Muscle layer of colon (tissue), 2 donors: Measurements from ENCODE around the gene MAPK10.

Experiments
- H3K27ac ChIP-seq: one replicate; pipeline ENCODE4 v1.7.0; 2013; ENCODE audit warnings: low read depth, mild to moderate bottlenecking, low read length, moderate library complexity
- H3K27me3 ChIP-seq, 2 donors: one replicate each; pipeline ENCODE4 v1.7.0; 2013; ENCODE audit warnings: low read length in 2 of 2, mild to moderate bottlenecking in 2 of 2; ENCODE audit not compliant: insufficient read depth in 2 of 2, control insufficient read depth in 1 of 2
- H3K36me3 ChIP-seq: one replicate; pipeline ENCODE4 v1.7.0; 2013; ENCODE audit warnings: mild to moderate bottlenecking, low read length; ENCODE audit not compliant: insufficient read depth
- H3K4me1 ChIP-seq: one replicate; pipeline ENCODE4 v1.7.0; 2013; ENCODE audit warnings: mild to moderate bottlenecking, low read length; ENCODE audit not compliant: insufficient read depth
- H3K4me3 ChIP-seq, 2 donors: one replicate each; pipeline ENCODE4 v1.7.0; 2013; ENCODE audit warnings: low read length in 2 of 2, low read depth in 1 of 2, mild to moderate bottlenecking in 1 of 2, moderate library complexity in 1 of 2
- H3K9ac ChIP-seq: one replicate; pipeline ENCODE4 v1.7.0; 2013; ENCODE audit warnings: low read length
- H3K9me3 ChIP-seq: one replicate; pipeline ENCODE4 v1.7.0; 2013; ENCODE audit warnings: mild to moderate bottlenecking, low read length
- donor health status: abdominal sarcoma.
- donor health status: Adenocarcinoma of cecum.

The MAPK10 gene

DNA sequence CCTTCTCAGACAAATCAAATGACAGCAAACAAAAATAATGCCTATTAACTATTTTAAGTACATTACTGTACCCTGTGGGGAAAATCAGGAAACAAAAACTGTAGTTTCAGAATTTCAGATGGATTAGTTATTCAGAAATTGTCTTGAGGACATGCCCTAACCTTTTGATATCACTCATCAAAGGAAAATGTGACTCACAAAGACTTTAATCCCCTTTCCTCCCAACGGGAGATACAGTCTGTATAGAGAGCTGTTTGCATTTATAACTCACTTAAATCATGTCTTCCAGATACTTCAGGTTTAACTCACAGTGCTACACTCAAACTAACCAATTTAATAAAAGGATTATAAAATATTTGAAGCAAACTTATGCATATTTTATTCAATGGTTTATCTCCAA, 304.0 kb downstream of the MAPK10 start:
- Histone ChIP-seq H3K36me3 (no peaks in the 10 kb centered on the region), H3K27me3 (no peaks in the 10 kb centered on the region), H3K27ac (no peak overlapping the region), H3K9me3 (no peaks in the 10 kb centered on the region), H3K4me3 (no peak overlapping the region), H3K4me1 (no peaks in the 10 kb centered on the region), H3K9ac (no peak overlapping the region)

DNA sequence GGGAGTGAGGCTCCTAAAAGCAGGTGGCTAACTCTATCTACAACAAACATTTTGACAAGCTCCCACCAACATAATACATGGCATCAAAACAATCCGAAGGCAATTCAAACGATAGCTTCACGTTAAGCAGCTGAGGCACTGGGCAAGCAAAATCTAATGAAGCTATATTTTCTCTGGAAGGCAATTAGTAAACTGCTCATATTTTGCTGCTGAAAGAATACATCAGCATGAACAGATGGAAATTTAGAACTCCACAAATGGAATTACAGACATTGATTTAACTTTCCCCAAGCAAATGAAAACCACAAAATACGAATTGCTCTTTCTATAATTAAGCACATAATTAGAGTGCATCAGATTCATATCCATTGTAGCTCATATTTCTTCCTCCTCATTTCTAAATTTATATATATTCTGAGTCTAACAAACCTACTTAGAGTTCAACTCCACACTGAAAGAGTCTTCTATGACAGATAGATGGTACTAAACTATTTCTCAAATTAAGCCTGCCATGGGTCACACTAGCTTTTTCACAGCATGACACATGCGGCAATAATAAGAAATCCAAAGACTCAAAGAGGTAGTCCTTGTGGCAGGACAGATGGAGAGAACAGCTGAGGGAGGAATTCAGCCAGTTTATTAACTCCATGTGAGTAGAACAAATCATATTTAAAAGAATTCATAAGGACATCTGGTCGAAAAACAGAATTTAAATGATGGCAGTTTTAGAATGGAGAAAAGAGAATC, 305.4 kb downstream of the MAPK10 start:
- Histone ChIP-seq H3K9ac (no peak overlapping the region), H3K27me3 (no peaks in the 10 kb centered on the region), H3K4me3 (no peak overlapping the region), H3K27ac (no peak overlapping the region), H3K9me3 (no peaks in the 10 kb centered on the region), H3K36me3 (no peaks in the 10 kb centered on the region), H3K4me1 (no peaks in the 10 kb centered on the region)

DNA sequence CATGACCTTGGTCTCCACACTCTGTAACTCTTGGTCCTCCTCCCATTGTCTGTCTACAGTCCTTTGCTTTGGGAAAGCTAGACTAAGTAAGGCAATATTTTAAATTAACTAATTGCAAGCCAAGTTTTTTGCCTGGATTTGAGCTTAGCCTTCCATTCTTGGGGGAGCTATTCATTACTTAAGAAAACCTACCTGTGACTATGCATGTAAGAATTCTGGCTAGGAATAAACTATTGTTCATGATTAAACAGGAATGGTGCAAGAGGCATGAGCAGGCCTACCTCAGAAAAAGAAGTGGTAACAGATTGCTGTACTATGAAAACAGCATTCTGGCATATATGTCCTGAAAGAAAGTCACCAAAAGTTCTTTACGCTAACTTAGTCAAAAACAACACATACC, 309.4 kb downstream of the MAPK10 start:
- Histone ChIP-seq H3K4me1 (no peaks in the 10 kb centered on the region), H3K9me3 (no peaks in the 10 kb centered on the region), H3K27ac (no peak overlapping the region), H3K4me3 (no peak overlapping the region), H3K27me3 (no peaks in the 10 kb centered on the region), H3K36me3 (no peaks in the 10 kb centered on the region), H3K9ac (no peak overlapping the region)

DNA sequence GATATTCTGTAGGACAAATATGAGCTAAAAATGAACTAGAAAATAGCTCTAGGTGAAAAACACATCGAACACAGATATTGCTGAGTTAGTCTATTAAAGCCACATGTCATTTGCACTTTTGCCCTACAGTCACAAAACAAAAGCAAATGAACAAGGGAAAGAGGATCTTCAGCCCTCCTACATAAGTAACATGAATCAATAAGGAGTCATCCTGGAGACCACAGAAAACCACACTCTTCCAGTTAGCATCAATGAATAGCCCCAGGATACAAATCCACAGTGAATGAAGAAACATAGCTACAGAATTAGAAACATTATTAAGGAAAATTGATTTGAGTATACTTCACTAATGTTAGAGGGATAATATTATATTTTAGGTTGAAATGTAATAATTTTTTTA, 311.4 kb downstream of the MAPK10 start:
- Histone ChIP-seq H3K9me3 (no peaks in the 10 kb centered on the region), H3K27me3 (no peaks in the 10 kb centered on the region), H3K36me3 (no peaks in the 10 kb centered on the region), H3K4me3 (no peak overlapping the region), H3K9ac (no peak overlapping the region), H3K4me1 (no peaks in the 10 kb centered on the region), H3K27ac (no peak overlapping the region)

DNA sequence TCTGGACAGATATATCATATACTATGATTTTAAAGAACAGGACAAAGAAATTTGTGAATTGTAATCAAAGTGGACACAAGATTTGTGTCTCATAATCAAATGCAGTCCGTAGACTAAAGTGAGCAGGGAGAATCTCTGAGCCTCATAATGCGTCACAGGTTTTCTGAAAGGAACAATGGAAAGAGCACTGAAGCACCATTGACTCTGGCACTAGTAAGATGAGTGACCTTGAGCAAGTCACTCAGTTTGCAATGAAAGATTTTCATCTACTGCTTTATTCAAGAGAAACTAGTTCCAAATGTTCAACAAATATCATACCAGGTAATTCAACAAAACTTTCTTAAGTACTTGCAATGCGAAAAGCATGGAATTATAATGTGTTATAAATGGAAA, 315.3 kb downstream of the MAPK10 start:
- no peak overlapping the region for H3K27ac ChIP-seq
- no peaks in the 10 kb centered on the region for H3K36me3 ChIP-seq
- no peaks in the 10 kb centered on the region for H3K27me3 ChIP-seq
- H3K4me3 ChIP-seq: no peak overlapping the region
- H3K9me3 ChIP-seq: no peaks in the 10 kb centered on the region
- no peaks in the 10 kb centered on the region for H3K4me1 ChIP-seq
- H3K9ac ChIP-seq: no peak overlapping the region

- Histone ChIP-seq H3K9me3 (no peaks in the 10 kb centered on the region), H3K9ac (no peak overlapping the region), H3K27me3 (no peaks in the 10 kb centered on the region), H3K4me1 (no peaks in the 10 kb centered on the region), H3K36me3 (no peaks in the 10 kb centered on the region), H3K4me3 (no peak overlapping the region), H3K27ac (no peak overlapping the region)
These were observed 315.9 kb downstream of the MAPK10 start for GRCh38 chr4:86043755-86044592.

GRCh38 chr4:86038037-86038436, 321.8 kb downstream of the MAPK10 start:
- Histone ChIP-seq H3K4me3 (no peak overlapping the region), H3K9me3 (no peaks in the 10 kb centered on the region), H3K27me3 (no peaks in the 10 kb centered on the region), H3K9ac (no peak overlapping the region), H3K36me3 (no peaks in the 10 kb centered on the region), H3K4me1 (peaks cover 10% of the 10 kb centered on the region), H3K27ac (no peak overlapping the region)

- no peak overlapping the region for H3K4me3 ChIP-seq
- H3K36me3 ChIP-seq: no peaks in the 10 kb centered on the region
- H3K27ac ChIP-seq: no peak overlapping the region
- H3K9ac ChIP-seq: no peak overlapping the region
- H3K9me3 ChIP-seq: no peaks in the 10 kb centered on the region
- H3K4me1 ChIP-seq: peaks cover 18% of the 10 kb centered on the region
- H3K27me3 ChIP-seq: no peaks in the 10 kb centered on the region
These were observed 323.1 kb downstream of the MAPK10 start for GRCh38 chr4:86036736-86037135.

DNA sequence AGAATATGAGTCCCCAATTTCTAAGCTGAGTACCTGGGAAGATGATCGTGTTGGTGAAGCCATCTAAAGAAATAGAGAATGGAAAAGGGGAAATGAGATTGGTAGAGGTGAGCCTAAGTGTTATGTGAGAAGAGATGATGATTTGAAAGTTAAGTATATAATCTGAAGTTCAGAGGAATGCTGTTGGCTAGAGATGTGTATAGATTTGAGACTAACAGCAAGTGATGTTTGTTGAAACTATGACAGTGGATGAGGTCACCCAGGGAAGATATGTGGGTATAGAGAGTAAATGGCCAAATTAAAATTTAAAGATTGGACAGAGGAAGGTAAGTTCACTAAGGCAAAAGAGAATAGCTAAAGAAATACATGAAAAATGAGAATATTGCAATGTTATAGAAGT, 324.2 kb downstream of the MAPK10 start:
- Histone ChIP-seq H3K27me3 (no peaks in the 10 kb centered on the region), H3K27ac (no peak overlapping the region), H3K9me3 (no peaks in the 10 kb centered on the region), H3K36me3 (no peaks in the 10 kb centered on the region), H3K9ac (no peak overlapping the region), H3K4me1 (peaks cover 18% of the 10 kb centered on the region), H3K4me3 (no peak overlapping the region)

GRCh38 chr4:86034616-86035015, 325.2 kb downstream of the MAPK10 start:
- Histone ChIP-seq H3K4me1 (peaks cover 18% of the 10 kb centered on the region), H3K9ac (no peak overlapping the region), H3K27me3 (no peaks in the 10 kb centered on the region), H3K4me3 (no peak overlapping the region), H3K36me3 (no peaks in the 10 kb centered on the region), H3K9me3 (no peaks in the 10 kb centered on the region), H3K27ac (no peak overlapping the region)

- H3K9me3 ChIP-seq: no peaks in the 10 kb centered on the region
- peaks cover 18% of the 10 kb centered on the region for H3K4me1 ChIP-seq
- no peak overlapping the region for H3K9ac ChIP-seq
- no peaks in the 10 kb centered on the region for H3K36me3 ChIP-seq
- no peak overlapping the region for H3K27ac ChIP-seq
- H3K4me3 ChIP-seq: no peak overlapping the region
- H3K27me3 ChIP-seq: no peaks in the 10 kb centered on the region
These were observed 326.7 kb downstream of the MAPK10 start for GRCh38 chr4:86033171-86033570.
